ENCODE data around the gene COL25A1. TPM values are rescaled to one million over a fixed set of nuclear protein-coding genes. Genes with fewer than 3 reads are reported as not detected.
A peak's percentile ranks its signal among the peaks of the same experiment; 100 is the strongest.
"Not testable (repeated sequence)": the region's sequence is repeated elsewhere in the genome, so short reads cannot be mapped to it uniquely, and the experiment has no call there.

COL25A1 gene
- total and polyA plus RNA-seq, 11 donors, result 0.19 to 1.8 (median 0.50) TPM

DNA sequence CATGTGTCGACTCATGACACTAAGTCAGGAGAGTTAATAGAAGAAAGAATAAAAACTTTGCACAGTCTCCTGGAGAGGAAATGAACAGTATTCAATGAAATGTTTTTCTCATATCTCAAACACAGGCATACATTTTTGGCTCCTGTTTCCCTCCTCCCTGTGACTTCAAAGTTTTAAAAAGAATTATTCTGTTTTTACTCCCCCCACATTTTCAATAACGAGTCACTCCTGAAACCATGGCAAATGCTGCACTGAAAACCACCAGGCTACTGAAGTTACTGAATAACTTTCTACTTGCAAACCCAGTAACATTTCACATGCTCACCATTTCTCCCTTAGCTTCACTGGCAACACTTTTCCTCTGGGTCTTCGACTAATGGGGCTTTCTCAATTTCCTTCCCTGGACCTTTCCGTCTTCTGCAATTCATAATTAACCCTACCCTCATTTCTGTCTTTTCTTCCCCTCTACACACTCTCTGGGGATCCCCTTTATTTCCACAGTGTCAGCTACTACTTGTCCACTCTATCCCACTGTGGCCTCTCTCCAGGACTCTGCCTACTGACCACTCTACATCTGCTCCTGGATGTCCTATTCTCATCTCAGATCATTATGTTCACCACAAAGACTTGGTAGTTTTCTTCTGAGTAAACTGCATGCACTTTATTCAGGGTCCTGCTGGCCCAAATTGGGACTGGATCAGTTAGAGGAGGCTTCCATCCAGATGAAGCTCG is 313.8 kb downstream of the COL25A1 start:
- no peak for TF ChIP-seq POLR2A (IDR thresholded peaks at IDR 0.05)
- TF ChIP-seq, protein P1, sequence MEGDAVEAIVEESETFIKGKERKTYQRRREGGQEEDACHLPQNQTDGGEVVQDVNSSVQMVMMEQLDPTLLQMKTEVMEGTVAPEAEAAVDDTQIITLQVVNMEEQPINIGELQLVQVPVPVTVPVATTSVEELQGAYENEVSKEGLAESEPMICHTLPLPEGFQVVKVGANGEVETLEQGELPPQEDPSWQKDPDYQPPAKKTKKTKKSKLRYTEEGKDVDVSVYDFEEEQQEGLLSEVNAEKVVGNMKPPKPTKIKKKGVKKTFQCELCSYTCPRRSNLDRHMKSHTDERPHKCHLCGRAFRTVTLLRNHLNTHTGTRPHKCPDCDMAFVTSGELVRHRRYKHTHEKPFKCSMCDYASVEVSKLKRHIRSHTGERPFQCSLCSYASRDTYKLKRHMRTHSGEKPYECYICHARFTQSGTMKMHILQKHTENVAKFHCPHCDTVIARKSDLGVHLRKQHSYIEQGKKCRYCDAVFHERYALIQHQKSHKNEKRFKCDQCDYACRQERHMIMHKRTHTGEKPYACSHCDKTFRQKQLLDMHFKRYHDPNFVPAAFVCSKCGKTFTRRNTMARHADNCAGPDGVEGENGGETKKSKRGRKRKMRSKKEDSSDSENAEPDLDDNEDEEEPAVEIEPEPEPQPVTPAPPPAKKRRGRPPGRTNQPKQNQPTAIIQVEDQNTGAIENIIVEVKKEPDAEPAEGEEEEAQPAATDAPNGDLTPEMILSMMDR (IDR thresholded peaks at IDR 0.05), result no peak
- no peaks in the 10 kb centered on the region for H3K27me3 ChIP-seq
- H3K4me1 ChIP-seq, result no peaks in the 10 kb centered on the region
- H3K36me3 ChIP-seq, result no peaks in the 10 kb centered on the region
- no peak overlapping the region for H3K27ac ChIP-seq
- intact Hi-C loops (cut with DNase I), result loop anchor here in 1 of 10 donors (10.0 kb wide), 1 partner anchor 376 kb away; no protein-coding TSS in a partner anchor
- ATAC-seq (no peak), DNase-seq (no peak)
- H3K4me3 ChIP-seq, result no peak overlapping the region
- no peaks in the 10 kb centered on the region for H3K9me3 ChIP-seq
- WGBS, 4 donors, result 79 to 82% (median 81%) methylated on average over 5 of the region's 5 CpGs

DNA sequence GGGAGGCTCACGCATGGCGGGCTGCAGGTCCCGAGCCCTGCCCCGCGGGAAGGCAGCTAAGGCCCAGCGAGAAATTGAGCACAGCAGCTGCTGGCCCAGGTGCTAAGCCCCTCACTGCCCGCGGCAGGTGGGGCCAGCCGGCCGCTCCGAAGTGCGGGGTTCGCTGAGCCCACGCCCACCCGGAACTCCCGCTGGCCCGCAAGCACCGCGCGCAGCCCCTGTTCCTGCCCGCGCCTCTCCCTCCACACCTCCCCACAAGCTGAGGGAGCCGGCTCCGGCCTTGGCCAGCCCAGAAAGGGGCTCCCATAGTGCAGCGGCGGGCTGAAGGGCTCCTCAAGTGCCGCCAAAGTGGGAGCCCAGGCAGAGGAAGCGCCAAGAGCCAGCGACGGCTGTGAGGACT is 318.0 kb downstream of the COL25A1 start:
- not testable (repeated sequence) for H3K36me3 ChIP-seq, H3K27ac ChIP-seq, H3K4me1 ChIP-seq, H3K4me3 ChIP-seq, ATAC-seq, H3K27me3 ChIP-seq, H3K9me3 ChIP-seq
- DNase-seq, result peak in 1 of 5 donors; percentile 55
- intact Hi-C loops (cut with DNase I), result loop anchor here in 1 of 10 donors (10.0 kb wide), 1 partner anchor 380 kb away; no protein-coding TSS in a partner anchor
- WGBS, 4 donors, result 97 to 98% (median 98%) methylated on average over 7 to 30 of the region's 30 CpGs

DNA sequence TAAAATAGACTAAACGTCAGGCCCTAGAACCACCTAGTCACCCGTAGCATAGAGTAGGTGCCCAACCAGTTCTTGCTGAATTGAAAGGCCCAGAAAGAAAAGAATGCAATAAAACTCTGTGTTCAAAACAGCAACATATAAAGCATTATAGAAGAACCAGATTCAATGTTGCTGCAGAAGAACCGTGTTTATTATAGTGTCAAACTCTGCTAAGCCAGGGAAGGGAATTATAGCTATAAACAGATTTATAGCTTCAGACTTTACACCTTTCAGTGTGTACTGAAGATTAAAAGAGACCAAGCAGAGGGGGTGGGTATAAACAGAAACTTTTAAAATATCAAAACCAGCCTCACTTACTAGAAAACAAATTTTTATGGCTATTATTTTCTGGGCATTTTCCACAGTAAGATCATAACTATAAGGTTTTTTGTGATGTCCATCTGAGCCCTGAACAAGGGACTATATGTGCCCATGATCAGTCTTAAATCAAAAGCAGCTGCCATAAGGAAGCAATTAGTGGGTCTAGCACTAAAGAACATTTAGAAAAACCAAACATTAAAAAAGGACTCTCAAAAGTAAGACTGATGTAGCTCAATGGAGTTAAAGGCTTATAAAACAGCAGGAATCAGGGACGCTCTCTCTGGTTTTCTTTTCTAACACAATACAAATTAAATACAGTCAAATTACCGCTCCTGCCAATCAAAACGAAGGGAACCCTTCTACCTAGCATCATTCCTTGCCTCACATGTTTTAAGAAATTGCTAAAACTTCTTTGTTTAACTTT is 319.9 kb downstream of the COL25A1 start:
- no peak for ATAC-seq
- H3K27me3 ChIP-seq, result no peaks in the 10 kb centered on the region

DNA sequence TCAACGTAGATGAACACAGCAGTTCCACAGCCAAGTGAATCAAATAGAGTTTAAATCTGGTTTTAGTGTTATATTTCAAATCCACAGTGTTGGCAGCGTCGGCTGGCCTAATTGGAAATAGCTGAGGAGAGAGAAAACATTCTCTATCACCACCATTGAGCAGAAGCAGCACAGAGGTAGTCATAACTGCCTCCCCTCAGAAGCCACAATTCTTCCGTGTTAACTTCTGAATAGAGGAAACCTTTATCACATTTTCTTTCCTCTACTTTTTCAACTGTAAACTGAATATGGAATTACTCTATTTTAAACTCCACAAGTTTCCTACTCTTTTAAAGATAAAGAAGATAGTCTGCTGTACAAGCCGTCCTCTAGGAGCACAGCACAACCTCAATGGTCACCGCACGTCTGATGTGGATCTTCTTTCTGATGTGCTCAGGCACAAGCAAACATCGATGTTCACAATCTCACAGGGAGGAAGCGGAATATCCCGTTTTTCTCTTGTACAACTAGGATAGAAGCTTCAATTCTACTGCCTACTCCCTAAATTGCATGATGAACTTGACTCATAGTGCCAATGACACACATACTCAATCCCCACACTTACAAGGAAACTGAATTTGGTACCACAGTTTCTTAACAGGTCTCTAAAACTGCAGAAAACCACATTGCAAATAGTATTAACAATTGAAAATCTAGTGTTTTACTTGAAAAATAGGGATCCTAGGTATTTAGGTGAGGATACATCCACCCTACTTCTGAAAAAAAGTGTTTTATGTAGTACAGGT is 321.8 kb downstream of the COL25A1 start:
- TF ChIP-seq, protein P1 (IDR thresholded peaks at IDR 0.05), result no peak
- no peak for TF ChIP-seq POLR2A (IDR thresholded peaks at IDR 0.05)
- Histone ChIP-seq H3K4me3 (no peak overlapping the region), H3K9me3 (no peaks in the 10 kb centered on the region), H3K36me3 (no peaks in the 10 kb centered on the region), H3K4me1 (no peaks in the 10 kb centered on the region), H3K27me3 (no peaks in the 10 kb centered on the region), H3K27ac (no peak overlapping the region)
- no peak for DNase-seq
- no peak for ATAC-seq
- intact Hi-C loops (cut with DNase I), result loop anchor here in 1 of 10 donors (10.0 kb wide), 1 partner anchor 384 kb away; no protein-coding TSS in a partner anchor
- 85 to 90% (median 88%) methylated on average over 10 of the region's 10 CpGs for WGBS, 4 donors

More for the DNA sequence above, 319.9 kb downstream of the COL25A1 start:
- WGBS, 4 donors, result 92 to 95% (median 94%) methylated on average over 6 of the region's 6 CpGs
- H3K9me3 ChIP-seq, result no peaks in the 10 kb centered on the region
- no peak overlapping the region for H3K4me3 ChIP-seq
- H3K36me3 ChIP-seq, result no peaks in the 10 kb centered on the region
- no peak overlapping the region for H3K27ac ChIP-seq
- no peaks in the 10 kb centered on the region for H3K4me1 ChIP-seq
- TF ChIP-seq POLR2A (IDR thresholded peaks at IDR 0.05), result no peak
- TF ChIP-seq, protein P1 (IDR thresholded peaks at IDR 0.05), result no peak
- DNase-seq, result no peak
- intact Hi-C loops (cut with DNase I), result loop anchor here in 1 of 10 donors (10.0 kb wide), 1 partner anchor 382 kb away; no protein-coding TSS in a partner anchor

All from heart left ventricle (tissue), 16 donors.